ENCODE measurements around the gene QPCTL. TPM values are rescaled to one million over a fixed set of nuclear protein-coding genes. Genes with fewer than 3 reads are reported as not detected.
A peak's percentile ranks its signal among the peaks of the same experiment; 100 is the strongest.
"Not testable (repeated sequence)": the region's sequence is repeated elsewhere in the genome, so short reads cannot be mapped to it uniquely, and the experiment has no call there.

QPCTL gene
- total RNA-seq, 1 donor from 2014 or later, result 2.6 TPM

GRCh38 chr19:45717983-45718650 is 25.7 kb downstream of the QPCTL start:
- peak overlapping the region; percentile 99 for H3K4me3 Mint-ChIP-seq (ENCODE audit: unreplicated experiment)
- no peak for DNase-seq
- TF ChIP-seq CTCF (IDR thresholded peaks at IDR 0.05; ENCODE audit: partially characterized antibody, unreplicated experiment), result no peak

GRCh38 chr19:45720065-45720464 is 27.6 kb downstream of the QPCTL start:
- not testable (repeated sequence) for DNase-seq; H3K4me1 Mint-ChIP-seq (ENCODE audit: low read depth, unreplicated experiment); H3K27me3 Mint-ChIP-seq (ENCODE audit: unreplicated experiment); H3K27ac Mint-ChIP-seq (ENCODE audit: unreplicated experiment); H3K4me3 Mint-ChIP-seq (ENCODE audit: unreplicated experiment); H3K36me3 Mint-ChIP-seq (ENCODE audit: unreplicated experiment)
- H3K9me3 Mint-ChIP-seq (ENCODE audit: unreplicated experiment), result peaks cover 13% of the 10 kb centered on the region

More at GRCh38 chr19:45717983-45718650, 25.7 kb downstream of the QPCTL start:
- Mint-ChIP-seq H3K36me3 (ENCODE audit: unreplicated experiment) (no peaks in the 10 kb centered on the region), H3K27me3 (ENCODE audit: unreplicated experiment) (no peaks in the 10 kb centered on the region), H3K27ac (ENCODE audit: unreplicated experiment) (peak overlapping the region; percentile 97), H3K9me3 (ENCODE audit: unreplicated experiment) (peaks cover 13% of the 10 kb centered on the region), H3K4me1 (ENCODE audit: low read depth, unreplicated experiment) (peaks cover 7% of the 10 kb centered on the region)

GRCh38 chr19:45728683-45729082 is 36.2 kb downstream of the QPCTL start:
- not testable (repeated sequence) for H3K4me3 Mint-ChIP-seq (ENCODE audit: unreplicated experiment); H3K9me3 Mint-ChIP-seq (ENCODE audit: unreplicated experiment); H3K27ac Mint-ChIP-seq (ENCODE audit: unreplicated experiment); H3K4me1 Mint-ChIP-seq (ENCODE audit: low read depth, unreplicated experiment); DNase-seq; H3K36me3 Mint-ChIP-seq (ENCODE audit: unreplicated experiment); H3K27me3 Mint-ChIP-seq (ENCODE audit: unreplicated experiment)

GRCh38 chr19:45729800-45730290 is 37.4 kb downstream of the QPCTL start:
- no peak for DNase-seq
- Mint-ChIP-seq H3K9me3 (ENCODE audit: unreplicated experiment) (no peaks in the 10 kb centered on the region), H3K4me1 (ENCODE audit: low read depth, unreplicated experiment) (peaks cover 5% of the 10 kb centered on the region), H3K4me3 (ENCODE audit: unreplicated experiment) (peak overlapping the region; percentile 96), H3K27ac (ENCODE audit: unreplicated experiment) (peak overlapping the region; percentile 44), H3K27me3 (ENCODE audit: unreplicated experiment) (peaks cover 7% of the 10 kb centered on the region), H3K36me3 (ENCODE audit: unreplicated experiment) (no peaks in the 10 kb centered on the region)
- TF ChIP-seq CTCF (IDR thresholded peaks at IDR 0.05; ENCODE audit: partially characterized antibody, unreplicated experiment), result no peak

GRCh38 chr19:45730368-45731288 is 38.2 kb downstream of the QPCTL start, which contains the start of gene FBXO46:
Gene FBXO46, minus strand, starts transcription at chr19:45730896. Its CDS starts 17,401 bp downstream, at chr19:45713495.
- Mint-ChIP-seq H3K27me3 (ENCODE audit: unreplicated experiment) (peaks cover 7% of the 10 kb centered on the region), H3K4me3 (ENCODE audit: unreplicated experiment) (peak within 1 kb of the TSS; percentile 96), H3K9me3 (ENCODE audit: unreplicated experiment) (no peaks in the 10 kb centered on the region), H3K36me3 (ENCODE audit: unreplicated experiment) (no peaks in the 10 kb centered on the region), H3K4me1 (ENCODE audit: low read depth, unreplicated experiment) (peaks cover 5% of the 10 kb centered on the region), H3K27ac (ENCODE audit: unreplicated experiment) (peak within 1 kb of the TSS; percentile 77)
- no peak for TF ChIP-seq CTCF (IDR thresholded peaks at IDR 0.05; ENCODE audit: partially characterized antibody, unreplicated experiment)
- peak; percentile 95 for DNase-seq

All from glutamatergic neuron (in vitro differentiated cells).